Breast epithelium (tissue), 4 donors: ENCODE data around the gene EMC6. TPM values are rescaled to one million over a fixed set of nuclear protein-coding genes. Genes with fewer than 3 reads are reported as not detected.

Source experiments
- DNase-seq, 2 donors: peaks; one replicate each; pipeline ENCODE4 v3.0.0-alpha.2; 2019; ENCODE audit warnings: low spot score in 2 of 2
- H3K27ac ChIP-seq, 2 donors: fragments of 200-600 bp; sonication (generic) in 1 of 2; one replicate each; pipeline ENCODE4 v1.5.1; 2016 to 2019; ENCODE audit warnings: mild to moderate bottlenecking in 1 of 2
- H3K27me3 ChIP-seq, 2 donors: fragments of 200-600 bp; sonication (generic) in 1 of 2; one replicate each; pipeline versions ENCODE4 v1.5.1 to v1.6.0; 2017 to 2019; ENCODE audit warnings: control low read depth in 1 of 2, mild to moderate bottlenecking in 1 of 2
- H3K36me3 ChIP-seq: fragments of 200-600 bp; one replicate; pipeline ENCODE4 v1.5.1; 2019
- H3K4me1 ChIP-seq, 2 donors: fragments of 200-600 bp; sonication (generic); one replicate each; pipeline ENCODE4 v1.5.1; 2016 to 2019; ENCODE audit warnings: control low read depth in 1 of 2
- H3K4me3 ChIP-seq, 3 donors: fragments of 200-600 bp; sonication (generic); 1 replicate in 2 of 3; 2 replicates in 1 of 3; pipeline ENCODE4 v1.5.1; 2016 to 2019; ENCODE audit warnings: mild to moderate bottlenecking in 3 of 3, moderate library complexity in 2 of 3
- H3K9me3 ChIP-seq, 2 donors: fragments of 200-600 bp; sonication (generic) in 1 of 2; one replicate each; pipeline ENCODE4 v1.5.1; 2016 to 2019; ENCODE audit warnings: control low read depth in 1 of 2
- CTCF ChIP-seq, 3 donors: fragments of 450-650 bp; IDR thresholded peaks; one replicate each; pipeline ENCODE4 v1.5.1; 2016 to 2017; ENCODE audit warnings: antibody characterized with exemption in 3 of 3, mild to moderate bottlenecking in 3 of 3, moderate library complexity in 3 of 3
- POLR2A ChIP-seq: fragments of 450-650 bp; IDR thresholded peaks from one replicate; pipeline ENCODE4 v1.6.1; 2016; ENCODE audit warnings: antibody characterized with exemption, mild to moderate bottlenecking, moderate library complexity
- POLR2AphosphoS5 ChIP-seq, 3 donors: sonication (generic); formaldehyde crosslinking; IDR thresholded peaks; one replicate each; pipeline ENCODE4 v1.6.1; 2017; ENCODE audit warnings: antibody characterized with exemption in 3 of 3
- intact Hi-C: fragments of 100-400 bp; cut with DNase I; formaldehyde crosslinking; loops from one replicate; pipeline ENCODE4 v1.15.1; 2023; ENCODE audit warnings: low total_unique reads
- total RNA-seq, 3 donors: library from RNA; depleted of rRNA; stranded (reverse); fragments of >200 nt; gene quantifications; one replicate each; pipeline ENCODE4 v1.1.0, GENCODE V29; 2016

EMC6 gene
- total RNA-seq, 3 donors from 2014 or later = 12.5 to 19.0 (median 15.1) TPM

- no peak for DNase-seq
- no peaks in the 10 kb centered on the region for H3K4me1 ChIP-seq
- no peak for TF ChIP-seq POLR2A
- TF ChIP-seq CTCF (IDR thresholded peaks at IDR 0.05) = no peak
- no peak for TF ChIP-seq POLR2AphosphoS5 (IDR thresholded peaks at IDR 0.05)
- H3K27me3 ChIP-seq = no peaks in the 10 kb centered on the region
- H3K9me3 ChIP-seq = no peaks in the 10 kb centered on the region
- no peaks in the 10 kb centered on the region for H3K36me3 ChIP-seq
- H3K27ac ChIP-seq = no peak overlapping the region
- H3K4me3 ChIP-seq = no peak overlapping the region
- intact Hi-C loops = loop anchor here (5.0 kb wide), 1 partner anchor 1249 kb away; no protein-coding TSS in a partner anchor
These were observed 42.4 kb downstream of the EMC6 start for GRCh38 chr17:3710951-3711383.

- intact Hi-C loops = loop anchor here (5.0 kb wide), 1 partner anchor 1251 kb away; no protein-coding TSS in a partner anchor
- H3K4me1 ChIP-seq = no peaks in the 10 kb centered on the region
- H3K4me3 ChIP-seq = no peak overlapping the region
- no peak for DNase-seq
- H3K27ac ChIP-seq = no peak overlapping the region
- H3K36me3 ChIP-seq = peaks cover 4% of the 10 kb centered on the region
- no peak for TF ChIP-seq POLR2A
- no peak for TF ChIP-seq POLR2AphosphoS5 (IDR thresholded peaks at IDR 0.05)
- TF ChIP-seq CTCF (IDR thresholded peaks at IDR 0.05) = no peak
- no peaks in the 10 kb centered on the region for H3K9me3 ChIP-seq
- no peaks in the 10 kb centered on the region for H3K27me3 ChIP-seq
These were observed 44.3 kb downstream of the EMC6 start for GRCh38 chr17:3712811-3713463.

GRCh38 chr17:3715296-3715695, 46.7 kb downstream of the EMC6 start:
- intact Hi-C loops = no loop called here
- Histone ChIP-seq H3K9me3 (no peaks in the 10 kb centered on the region), H3K27ac (no peak overlapping the region), H3K36me3 (peaks cover 4% of the 10 kb centered on the region), H3K4me3 (no peak overlapping the region), H3K4me1 (no peaks in the 10 kb centered on the region), H3K27me3 (no peaks in the 10 kb centered on the region)
- TF ChIP-seq POLR2A (no peak), POLR2AphosphoS5 (IDR thresholded peaks at IDR 0.05) (no peak), CTCF (IDR thresholded peaks at IDR 0.05) (no peak)
- DNase-seq = no peak

- Histone ChIP-seq H3K4me3 (no peak overlapping the region), H3K4me1 (no peaks in the 10 kb centered on the region), H3K36me3 (peaks cover 4% of the 10 kb centered on the region), H3K27me3 (no peaks in the 10 kb centered on the region), H3K9me3 (no peaks in the 10 kb centered on the region), H3K27ac (no peak overlapping the region)
- no peak for DNase-seq
- intact Hi-C loops = no loop called here
- TF ChIP-seq CTCF (IDR thresholded peaks at IDR 0.05) (no peak), POLR2A (no peak)
These were observed 49.6 kb downstream of the EMC6 start for GRCh38 chr17:3718201-3718600.

GRCh38 chr17:3719265-3719664, 50.7 kb downstream of the EMC6 start:
- no peak for DNase-seq
- peaks cover 4% of the 10 kb centered on the region for H3K36me3 ChIP-seq
- no peak overlapping the region for H3K27ac ChIP-seq
- no peaks in the 10 kb centered on the region for H3K27me3 ChIP-seq
- peaks cover 0 to 2% of the 10 kb centered on the region in 2 donors for H3K4me1 ChIP-seq
- no peak overlapping the region for H3K4me3 ChIP-seq
- TF ChIP-seq POLR2A = no peak
- TF ChIP-seq POLR2AphosphoS5 (IDR thresholded peaks at IDR 0.05) = no peak
- TF ChIP-seq CTCF (IDR thresholded peaks at IDR 0.05) = no peak
- intact Hi-C loops = no loop called here
- H3K9me3 ChIP-seq = no peaks in the 10 kb centered on the region

Other genes starting within 250 kb of the EMC6 start
- not detected for gene OR1E2, start 235.0 kb upstream of the EMC6 start, total RNA-seq
- under 1 TPM; 0.29 to 0.98 (median 0.80) TPM for gene SPATA22, start 197.0 kb upstream of the EMC6 start, total RNA-seq
- 1 to 10 TPM in 2 of 3 donors, under 1 TPM in 1; 0.98 to 3.8 (median 1.6) TPM for gene ASPA, start 192.8 kb upstream of the EMC6 start, total RNA-seq
- gene TRPV3, start 111.0 kb upstream of the EMC6 start, total RNA-seq = 1 to 10 TPM in 2 of 3 donors, under 1 TPM in 1; 0.98 to 1.1 (median 1.0) TPM
- 1 to 10 TPM; 4.9 to 5.9 (median 5.9) TPM for gene TRPV1, start 59.4 kb upstream of the EMC6 start, total RNA-seq
- 10 to 100 TPM in 2 of 3 donors, 1 to 10 TPM in 1; 9.5 to 17.4 (median 16.4) TPM for gene SHPK, start 32.6 kb upstream of the EMC6 start, total RNA-seq
- 10 to 100 TPM; 20.0 to 31.0 (median 20.1) TPM for gene CTNS, start 32.1 kb upstream of the EMC6 start, total RNA-seq
- gene TAX1BP3, start 234 bp upstream of the EMC6 start, total RNA-seq = 100 to 1,000 TPM in 2 of 3 donors, 10 to 100 TPM in 1; 79.6 to 134 (median 107) TPM
- gene P2RX5, start 27.3 kb downstream of the EMC6 start, total RNA-seq = 1 to 10 TPM in 1 of 3 donors, under 1 TPM in 2; 0.29 to 2.0 (median 0.32) TPM
- under 1 TPM; 0.29 to 0.48 (median 0.33) TPM for gene HASPIN, start 55.1 kb downstream of the EMC6 start, total RNA-seq
- gene ITGAE, start 132.4 kb downstream of the EMC6 start, total RNA-seq = 10 to 100 TPM; 26.5 to 31.2 (median 27.1) TPM
- 10 to 100 TPM; 21.6 to 34.1 (median 25.9) TPM for gene NCBP3, start 177.4 kb downstream of the EMC6 start, total RNA-seq
- gene CAMKK1, start 224.2 kb downstream of the EMC6 start, total RNA-seq = 1 to 10 TPM; 3.0 to 7.8 (median 6.9) TPM
- gene P2RX1, start 247.7 kb downstream of the EMC6 start, total RNA-seq = 1 to 10 TPM; 1.2 to 3.5 (median 2.0) TPM